GM19467 (cell line): ENCODE results near the gene MRGPRE.

Experiments used
- ATAC-seq: cut with Tn5 transposase; IDR thresholded peaks from one replicate; pipeline ENCODE4 v1.9.1; 2021; ENCODE audit warnings: mild to moderate bottlenecking, moderate library complexity; ENCODE audit not compliant: unreplicated experiment

The MRGPRE gene

DNA sequence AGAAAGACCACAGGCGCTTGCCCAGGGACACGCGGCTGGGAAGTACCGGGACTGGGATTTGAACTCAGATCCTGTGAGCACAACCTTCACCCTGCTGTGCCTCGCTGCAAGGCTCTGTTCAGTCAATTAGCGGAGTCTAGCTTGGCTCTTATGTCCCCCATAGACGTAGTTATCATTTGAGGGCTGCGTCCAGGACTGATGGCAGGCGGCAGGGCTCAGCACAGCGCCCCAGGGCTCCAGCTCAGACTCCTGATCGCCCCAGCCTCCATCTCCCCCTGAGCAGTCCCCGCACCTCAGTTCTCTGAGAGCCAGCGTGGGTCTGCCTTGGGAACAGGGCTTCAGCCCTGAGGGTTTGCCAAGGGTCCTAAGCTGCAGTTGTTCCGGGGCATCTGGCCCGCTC is 33.4 kb downstream of the MRGPRE start:
- ATAC-seq = no peak

GRCh38 chr11:3197878-3198528 is 34.2 kb downstream of the MRGPRE start:
- no peak for ATAC-seq

GRCh38 chr11:3197044-3197695 is 35.0 kb downstream of the MRGPRE start:
- ATAC-seq = no peak

GRCh38 chr11:3196161-3197043 is 35.8 kb downstream of the MRGPRE start:
- no peak for ATAC-seq

DNA sequence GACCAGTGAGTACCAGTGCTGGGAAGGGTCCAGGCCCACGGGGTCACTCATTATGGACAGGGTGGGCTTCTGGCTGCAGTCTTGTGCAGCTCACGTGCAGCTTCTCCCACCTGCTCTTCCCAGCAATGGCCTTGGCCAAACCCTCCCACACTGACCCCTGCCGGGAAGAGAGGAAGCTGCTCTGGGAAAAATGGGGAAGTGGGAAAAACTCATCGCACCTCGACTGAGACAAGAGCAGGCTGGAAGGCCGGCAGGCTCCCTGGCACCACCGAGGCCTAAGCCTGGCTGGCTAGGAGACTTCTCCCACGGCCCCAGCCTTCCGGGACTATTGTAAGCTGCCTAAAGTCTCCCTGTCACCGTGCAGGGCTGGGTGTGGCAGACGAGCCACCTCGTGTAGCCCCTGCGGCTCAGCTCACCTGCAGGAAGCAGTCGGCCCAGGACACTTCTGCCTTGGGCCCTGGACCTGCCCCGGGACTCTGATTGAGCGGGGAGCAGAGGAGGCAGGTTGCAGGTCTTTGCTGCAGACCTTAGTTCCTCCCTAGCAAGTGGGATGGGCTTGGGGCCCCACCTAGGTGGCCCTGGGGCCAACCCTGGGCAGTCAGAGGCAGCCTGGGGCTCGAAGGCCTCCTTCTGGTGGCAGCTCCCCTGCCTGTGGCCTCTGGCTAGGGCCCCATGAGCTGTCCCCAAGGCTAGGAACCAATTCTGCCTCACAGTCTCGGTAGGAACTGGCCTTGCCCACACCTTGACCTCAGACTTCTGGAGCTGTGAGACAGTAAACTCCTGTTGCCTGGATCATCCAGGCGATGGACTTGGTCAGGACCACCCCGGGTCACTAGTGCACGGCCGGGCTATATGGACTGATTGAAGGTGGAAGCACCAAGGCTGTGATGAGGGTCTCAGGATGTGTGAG is 36.7 kb downstream of the MRGPRE start:
- ATAC-seq = no peak

DNA sequence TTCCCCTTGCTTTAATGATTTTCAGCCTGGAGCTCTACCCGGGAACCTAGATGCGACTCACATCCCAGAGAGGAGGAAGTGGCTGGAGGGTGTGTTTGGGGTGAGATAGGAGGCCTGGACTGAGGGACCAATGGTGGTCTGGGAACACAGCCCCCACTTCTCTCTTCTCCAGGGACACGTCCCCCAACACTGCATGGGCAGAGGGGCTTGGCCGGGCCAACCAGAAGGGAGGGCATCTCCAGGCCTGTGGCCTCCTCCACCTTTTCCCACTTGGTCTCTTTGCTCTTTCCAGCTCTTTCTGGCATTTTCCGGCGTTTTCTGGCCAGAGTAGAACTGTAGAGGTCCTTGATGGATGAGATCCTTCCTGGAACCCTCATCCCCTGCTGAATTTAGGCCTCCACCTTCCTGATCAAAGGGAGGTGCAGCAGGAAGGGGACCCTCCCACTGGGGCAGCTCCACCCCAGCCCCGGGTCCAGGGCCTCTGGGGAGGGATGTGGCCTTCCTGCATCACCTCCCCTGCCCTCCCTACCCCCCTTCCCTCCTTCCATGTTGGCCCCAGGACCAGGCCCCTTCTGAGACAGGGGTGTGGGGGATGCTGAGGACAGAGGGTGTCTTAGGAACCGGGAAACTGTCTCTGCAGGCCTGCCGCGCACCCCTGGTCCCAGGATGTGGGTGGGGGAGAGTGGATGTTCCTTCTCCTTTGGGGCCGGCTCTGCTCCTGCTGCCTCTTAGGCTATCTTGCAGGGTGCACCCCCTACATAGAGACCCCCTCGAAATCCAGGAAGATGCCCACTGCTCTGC is 38.0 kb downstream of the MRGPRE start:
- ATAC-seq = no peak

GRCh38 chr11:3193373-3194015 is 38.7 kb downstream of the MRGPRE start:
- no peak for ATAC-seq

DNA sequence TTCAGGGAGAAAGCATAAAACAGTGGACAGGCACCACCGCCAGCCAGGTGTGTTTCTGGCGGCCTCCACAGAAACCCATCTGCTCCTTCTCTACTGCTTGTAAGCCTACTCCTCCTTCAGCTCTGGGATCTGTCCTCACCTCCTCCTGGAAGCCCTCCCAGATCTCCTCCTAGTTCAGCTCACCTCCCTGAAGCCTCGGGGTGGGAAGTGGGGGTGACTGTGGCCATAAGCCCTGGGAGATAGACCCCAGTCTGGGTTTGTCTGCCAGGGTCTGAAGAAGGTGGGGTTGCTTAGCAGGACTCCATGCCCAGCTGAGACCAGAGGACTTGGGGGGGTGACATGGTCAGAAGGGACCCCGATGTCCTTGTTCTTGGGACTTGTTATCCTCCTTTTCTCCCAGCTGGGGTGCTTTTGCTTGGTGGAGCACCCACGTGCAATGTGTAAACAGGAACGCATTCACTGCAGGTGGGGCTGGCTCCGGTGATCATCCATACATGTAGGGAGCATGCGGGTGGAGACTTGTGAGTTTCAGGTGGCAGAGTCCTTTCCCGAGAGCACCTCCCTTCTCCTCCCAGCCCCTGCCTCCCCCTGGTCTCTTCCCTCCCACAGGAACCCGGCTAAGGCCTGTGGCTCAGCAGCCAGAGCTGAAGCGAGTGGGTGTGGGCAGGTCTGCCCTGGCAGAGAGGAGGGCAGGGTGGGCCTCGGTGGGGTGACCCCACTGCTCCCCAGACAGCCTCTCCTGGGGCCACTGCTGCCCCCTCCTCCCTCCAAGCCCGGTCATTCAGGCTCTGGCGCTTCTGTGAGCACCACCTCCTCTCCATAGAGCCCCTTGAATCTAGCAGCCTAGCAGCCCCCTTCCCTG is 39.5 kb downstream of the MRGPRE start:
- no peak for ATAC-seq

DNA sequence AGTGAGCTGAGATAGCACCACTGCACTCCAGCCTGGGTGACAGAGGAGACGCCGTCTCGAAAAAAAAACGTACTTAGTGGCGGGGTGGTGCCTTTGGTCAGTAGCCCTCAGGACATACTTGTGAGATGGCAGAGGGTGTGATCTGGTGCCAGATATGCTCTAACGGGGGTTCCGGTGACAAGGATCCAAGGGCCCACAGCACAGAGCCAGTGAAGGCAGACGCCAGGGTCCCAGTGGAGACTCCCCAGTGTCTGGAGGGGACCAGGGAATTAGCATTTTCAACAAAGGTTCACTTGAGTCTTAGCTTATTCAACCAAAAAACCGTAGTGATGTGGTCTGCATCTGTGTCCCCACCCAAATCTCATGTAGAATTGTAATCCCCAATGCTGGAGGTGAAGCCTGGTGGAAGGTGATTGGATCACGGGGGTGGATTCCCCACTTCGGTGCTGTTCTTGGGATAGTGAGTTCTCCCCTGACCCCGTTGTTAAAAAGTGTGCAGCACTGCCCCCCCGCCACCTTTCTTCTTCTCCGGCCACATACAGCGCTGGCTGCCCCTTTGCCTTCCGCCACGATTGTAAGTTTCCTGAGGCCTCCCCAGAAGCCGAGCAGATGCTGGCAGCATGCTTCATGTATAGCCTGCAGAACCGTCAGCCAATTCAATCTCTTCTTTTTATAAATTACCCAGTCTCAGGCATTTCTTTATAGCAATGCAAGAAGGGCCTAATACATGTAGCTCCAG is 40.5 kb downstream of the MRGPRE start:
- no peak for ATAC-seq

- no peak for ATAC-seq
Observed at GRCh38 chr11:3190600-3190999, 41.6 kb downstream of the MRGPRE start.

GRCh38 chr11:3189886-3190583 is 42.2 kb downstream of the MRGPRE start:
- ATAC-seq = no peak

- no peak for ATAC-seq
Observed at GRCh38 chr11:3189196-3189843, 42.9 kb downstream of the MRGPRE start.

DNA sequence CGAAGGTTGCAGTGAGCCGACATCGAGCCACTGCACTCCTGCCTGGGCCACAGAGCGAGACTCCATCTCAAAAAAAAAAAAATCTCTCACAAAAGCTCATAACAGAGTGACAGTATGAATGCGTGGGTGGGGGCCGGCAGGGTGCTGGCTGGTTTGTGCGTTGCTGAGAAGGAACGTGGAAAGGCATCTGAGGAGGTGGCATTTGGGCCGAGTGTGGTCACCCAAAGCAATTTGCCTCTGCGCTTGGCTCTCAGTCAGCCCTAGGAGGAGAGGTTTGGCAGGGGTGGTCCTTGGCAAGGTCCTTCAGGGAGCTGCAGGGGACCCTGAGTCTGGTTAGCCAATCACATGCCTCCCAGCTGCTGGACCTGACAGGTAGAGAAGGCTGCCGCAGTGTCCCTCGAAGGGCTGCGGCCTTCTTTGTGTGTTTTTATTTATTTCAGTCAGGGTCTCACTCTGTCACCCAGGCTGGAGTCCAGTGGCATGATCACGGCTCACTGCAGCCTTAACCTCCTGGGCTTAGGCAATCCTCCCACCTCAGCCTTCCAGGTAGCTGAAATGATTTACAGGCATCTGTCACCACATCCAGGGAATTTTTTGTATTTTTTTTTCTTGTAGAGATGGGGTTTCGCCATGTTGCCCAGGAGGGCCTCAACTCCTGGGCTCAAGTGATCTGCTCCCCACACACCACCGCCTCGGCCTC is 43.6 kb downstream of the MRGPRE start:
- no peak for ATAC-seq

DNA sequence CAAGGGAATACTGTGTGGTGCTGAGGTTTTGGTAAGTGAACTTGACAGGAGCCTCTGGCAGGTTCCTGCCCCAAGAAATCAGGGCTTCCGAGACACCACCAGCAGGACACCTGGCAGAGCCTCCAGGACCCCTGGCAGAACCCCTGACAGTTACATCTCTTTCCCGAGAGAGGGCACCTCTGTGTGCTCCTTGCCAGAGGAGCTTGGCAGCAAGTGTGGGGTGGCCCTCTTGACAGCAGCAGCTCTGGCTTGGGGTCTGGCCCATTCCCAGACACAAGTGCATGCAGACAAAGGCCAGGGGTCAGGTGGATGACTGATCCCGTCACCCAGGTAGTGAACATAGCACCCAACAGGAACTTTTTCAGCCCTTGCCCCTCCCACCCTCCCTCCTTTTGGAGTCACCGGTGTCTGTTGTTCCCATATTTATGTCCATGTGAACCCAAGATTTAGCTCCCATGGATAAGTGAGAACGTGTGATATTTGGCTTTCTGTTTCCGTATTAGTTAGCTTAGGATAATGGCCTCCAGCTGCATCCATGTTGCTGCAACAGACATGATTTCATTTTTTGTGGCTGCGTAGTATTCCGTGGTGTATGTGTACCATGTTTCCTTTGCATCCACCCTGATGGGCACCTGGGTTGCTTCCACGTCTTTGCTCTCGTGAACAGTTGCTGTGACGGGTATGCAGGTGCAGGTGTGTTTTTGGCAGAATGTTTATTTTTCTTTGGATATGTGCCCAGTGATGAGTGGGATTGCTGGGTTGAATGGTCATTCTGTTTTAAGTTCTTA is 45.9 kb downstream of the MRGPRE start:
- no peak for ATAC-seq

- ATAC-seq = no peak
Observed at GRCh38 chr11:3184732-3185347, 47.4 kb downstream of the MRGPRE start.
